Trophoblast cell (in vitro differentiated cells and primary cell): ENCODE data around the gene EPM2A.
"Not testable (repeated sequence)": the region's sequence is repeated elsewhere in the genome, so short reads cannot be mapped to it uniquely, and the experiment has no call there.

Experiments used
- DNase-seq, 2 donors: peaks; one replicate each; pipeline ENCODE4 v3.0.0-alpha.2; 2016
- H2AFZ ChIP-seq: 2 replicates; pipeline ENCODE4 v1.6.1; 2013; ENCODE audit warnings: low read length, moderate library complexity, mild to moderate bottlenecking; ENCODE audit not compliant: insufficient read depth, poor library complexity
- H2AK5ac ChIP-seq: 2 replicates; pipeline ENCODE4 v1.6.1; 2013; ENCODE audit warnings: mild to moderate bottlenecking, low read length
- H2BK120ac ChIP-seq: 2 replicates; pipeline ENCODE4 v1.6.1; 2013; ENCODE audit warnings: low read length, mild to moderate bottlenecking, moderate library complexity; ENCODE audit not compliant: insufficient read depth, poor library complexity
- H2BK12ac ChIP-seq: 2 replicates; pipeline ENCODE4 v1.6.1; 2013; ENCODE audit warnings: mild to moderate bottlenecking, low read length, moderate library complexity
- H2BK5ac ChIP-seq: 2 replicates; pipeline ENCODE4 v1.6.1; 2013; ENCODE audit warnings: low read length, low read depth, moderate library complexity, mild to moderate bottlenecking; ENCODE audit not compliant: poor library complexity
- H3K14ac ChIP-seq: 2 replicates; pipeline ENCODE4 v1.6.1; 2013; ENCODE audit warnings: mild to moderate bottlenecking, low read length
- H3K18ac ChIP-seq: 2 replicates; pipeline ENCODE4 v1.6.1; 2013; ENCODE audit warnings: mild to moderate bottlenecking, low read length
- H3K23ac ChIP-seq: 2 replicates; pipeline ENCODE4 v1.6.1; 2013; ENCODE audit warnings: low read length
- H3K27ac ChIP-seq: 2 replicates; pipeline ENCODE4 v1.5.1; 2013; ENCODE audit warnings: low read depth, mild to moderate bottlenecking, inconsistent platforms, low read length, moderate library complexity
- H3K27me3 ChIP-seq: 2 replicates; pipeline ENCODE4 v1.6.1; 2013; ENCODE audit warnings: inconsistent platforms, mild to moderate bottlenecking, low read length, moderate library complexity; ENCODE audit not compliant: insufficient read depth
- H3K36me3 ChIP-seq, 2 experiments: 1 replicate in 1 of 2; 2 replicates in 1 of 2; pipeline ENCODE4 v1.6.1; 2013; ENCODE audit warnings: low read length in 2 of 2, mild to moderate bottlenecking in 2 of 2, moderate library complexity in 1 of 2; ENCODE audit not compliant: insufficient read depth in 2 of 2, control insufficient read depth in 1 of 2
- H3K4ac ChIP-seq: 2 replicates; pipeline ENCODE4 v1.6.1; 2013; ENCODE audit warnings: low read depth, mild to moderate bottlenecking, low read length, moderate library complexity
- H3K4me1 ChIP-seq, 2 experiments: 1 replicate in 1 of 2; 2 replicates in 1 of 2; pipeline ENCODE4 v1.6.1; 2013; ENCODE audit warnings: low read length in 2 of 2, mild to moderate bottlenecking in 2 of 2, moderate library complexity in 1 of 2; ENCODE audit not compliant: insufficient read depth in 2 of 2, control insufficient read depth in 1 of 2
- H3K4me2 ChIP-seq: 2 replicates; pipeline ENCODE4 v1.6.1; 2013; ENCODE audit warnings: inconsistent platforms, mild to moderate bottlenecking, low read length, moderate library complexity
- H3K4me3 ChIP-seq: 2 replicates; pipeline ENCODE4 v1.5.1; 2013; ENCODE audit warnings: mild to moderate bottlenecking, low read depth, low read length, inconsistent platforms
- H3K79me1 ChIP-seq: one replicate; pipeline ENCODE4 v1.6.1; 2013; ENCODE audit warnings: low read length
- H3K79me2 ChIP-seq: 2 replicates; pipeline ENCODE4 v1.6.1; 2013; ENCODE audit warnings: low read length, mild to moderate bottlenecking; ENCODE audit not compliant: control insufficient read depth, insufficient read depth, poor library complexity
- H3K9ac ChIP-seq: 2 replicates; pipeline ENCODE4 v1.6.1; 2013; ENCODE audit warnings: mild to moderate bottlenecking, low read length
- H3K9me3 ChIP-seq: 2 replicates; pipeline ENCODE4 v1.6.1; 2013; ENCODE audit warnings: low read depth, mild to moderate bottlenecking, control low read depth, inconsistent platforms, low read length; ENCODE audit not compliant: insufficient read depth
- H4K12ac ChIP-seq: 2 replicates; pipeline ENCODE4 v1.6.1; 2013; ENCODE audit warnings: low read depth, mild to moderate bottlenecking, low read length, moderate library complexity
- H4K8ac ChIP-seq: 2 replicates; pipeline ENCODE4 v1.6.1; 2013; ENCODE audit warnings: low read depth, mild to moderate bottlenecking, low read length, moderate library complexity
- H4K91ac ChIP-seq: one replicate; pipeline ENCODE4 v1.6.1; 2013; ENCODE audit warnings: low read depth, mild to moderate bottlenecking, low read length, moderate library complexity
- WGBS: extraction: QIAGEN DNeasy Blood & Tissue Kit; methylation state at CpG from one replicate; pipeline ENCODE4 v1.1.7; 2013; ENCODE audit warnings: missing lambda C conversion rate; ENCODE audit not compliant: insufficient read length, insufficient coverage; ENCODE audit errors: extremely low coverage; 5-methylcytosine and 5-hydroxymethylcytosine counted together

Gene EPM2A

GRCh38 chr6:145699462-145699861, 35.9 kb downstream of the EPM2A start:
- H3K9me3 ChIP-seq = no peaks in the 10 kb centered on the region
- no peak overlapping the region for H4K91ac ChIP-seq
- no peak overlapping the region for H3K4me3 ChIP-seq
- no peak overlapping the region for H2AK5ac ChIP-seq
- H3K14ac ChIP-seq = no peak overlapping the region
- H2BK5ac ChIP-seq = no peak overlapping the region
- no peak overlapping the region for H3K23ac ChIP-seq
- H4K8ac ChIP-seq = no peak overlapping the region
- H3K4me1 ChIP-seq = no peaks in the 10 kb centered on the region
- no peaks in the 10 kb centered on the region for H3K79me1 ChIP-seq
- no peak overlapping the region for H2AFZ ChIP-seq
- no peak overlapping the region for H4K12ac ChIP-seq
- no peak overlapping the region for H3K4ac ChIP-seq
- H3K4me2 ChIP-seq = no peak overlapping the region
- no peak overlapping the region for H3K9ac ChIP-seq
- H2BK12ac ChIP-seq = no peak overlapping the region
- no peak for DNase-seq
- H3K27me3 ChIP-seq = no peaks in the 10 kb centered on the region
- no peak overlapping the region for H3K18ac ChIP-seq
- H3K27ac ChIP-seq = no peak overlapping the region
- H2BK120ac ChIP-seq = no peak overlapping the region
- H3K36me3 ChIP-seq = no peaks in the 10 kb centered on the region
- no peaks in the 10 kb centered on the region for H3K79me2 ChIP-seq

- H3K9me3 ChIP-seq, H3K4me1 ChIP-seq, H3K79me1 ChIP-seq, H2BK5ac ChIP-seq, H2AK5ac ChIP-seq, H3K4me2 ChIP-seq, H3K4me3 ChIP-seq, H3K36me3 ChIP-seq, H4K8ac ChIP-seq, DNase-seq, H3K18ac ChIP-seq, H4K91ac ChIP-seq, H3K9ac ChIP-seq, H3K79me2 ChIP-seq, H3K27me3 ChIP-seq, H3K27ac ChIP-seq, H4K12ac ChIP-seq, H2BK120ac ChIP-seq, H3K14ac ChIP-seq, H3K4ac ChIP-seq, H2AFZ ChIP-seq, H3K23ac ChIP-seq, H2BK12ac ChIP-seq: not testable (repeated sequence)
- WGBS = no CpG with 5 or more reads among the region's 12 CpGs
Measured at GRCh38 chr6:145697401-145697800, 37.9 kb downstream of the EPM2A start.

GRCh38 chr6:145694083-145694737, 41.1 kb downstream of the EPM2A start:
- WGBS = no CpG with 5 or more reads among the region's 4 CpGs
- Histone ChIP-seq H3K4me2 (no peak overlapping the region), H3K79me1 (no peaks in the 10 kb centered on the region), H3K9me3 (no peaks in the 10 kb centered on the region), H3K36me3 (no peaks in the 10 kb centered on the region), H3K4me3 (no peak overlapping the region), H3K4me1 (no peaks in the 10 kb centered on the region), H3K18ac (no peak overlapping the region), H3K4ac (no peak overlapping the region), H3K27me3 (no peaks in the 10 kb centered on the region), H2BK120ac (no peak overlapping the region), H3K9ac (no peak overlapping the region), H2AFZ (no peak overlapping the region), H4K91ac (no peak overlapping the region), H3K27ac (no peak overlapping the region), H2BK5ac (no peak overlapping the region), H2AK5ac (no peak overlapping the region), H2BK12ac (no peak overlapping the region), H4K12ac (no peak overlapping the region), H3K14ac (no peak overlapping the region), H3K23ac (no peak overlapping the region), H4K8ac (no peak overlapping the region), H3K79me2 (no peaks in the 10 kb centered on the region)
- DNase-seq = no peak

- no peak overlapping the region for H3K4ac ChIP-seq
- no peaks in the 10 kb centered on the region for H3K27me3 ChIP-seq
- no peak overlapping the region for H3K4me2 ChIP-seq
- no peaks in the 10 kb centered on the region for H3K4me1 ChIP-seq
- no peaks in the 10 kb centered on the region for H3K9me3 ChIP-seq
- H4K12ac ChIP-seq = no peak overlapping the region
- no peaks in the 10 kb centered on the region for H3K36me3 ChIP-seq
- H3K18ac ChIP-seq = no peak overlapping the region
- DNase-seq = no peak
- no peak overlapping the region for H2AK5ac ChIP-seq
- no peak overlapping the region for H3K9ac ChIP-seq
- no peak overlapping the region for H2AFZ ChIP-seq
- no peak overlapping the region for H4K8ac ChIP-seq
- no peak overlapping the region for H3K4me3 ChIP-seq
- H3K14ac ChIP-seq = no peak overlapping the region
- H2BK120ac ChIP-seq = no peak overlapping the region
- WGBS = no CpG with 5 or more reads among the region's 2 CpGs
- no peak overlapping the region for H4K91ac ChIP-seq
- no peaks in the 10 kb centered on the region for H3K79me1 ChIP-seq
- H3K79me2 ChIP-seq = no peaks in the 10 kb centered on the region
- no peak overlapping the region for H3K23ac ChIP-seq
- H3K27ac ChIP-seq = no peak overlapping the region
- no peak overlapping the region for H2BK12ac ChIP-seq
- H2BK5ac ChIP-seq = no peak overlapping the region
Measured at GRCh38 chr6:145690969-145691368, 44.4 kb downstream of the EPM2A start.
